IgD-negative memory B cell (primary cell): ENCODE measurements around the gene CDH13. TPM values are rescaled to one million over a fixed set of nuclear protein-coding genes. Genes with fewer than 3 reads are reported as not detected.

ENCODE experiments used
- H3K27ac Mint-ChIP-seq, 3 donors: one replicate each; pipeline ENCODE4 v1.8.0; 2020 to 2022; ENCODE audit warnings: mild to moderate bottlenecking in 3 of 3, mixed read lengths in 3 of 3, moderate library complexity in 1 of 3
- H3K27me3 Mint-ChIP-seq: one replicate; pipeline ENCODE4 v1.8.0; 2021; ENCODE audit warnings: mixed read lengths
- H3K36me3 Mint-ChIP-seq: one replicate; pipeline ENCODE4 v1.8.0; 2020; ENCODE audit warnings: mild to moderate bottlenecking, mixed read lengths
- H3K4me1 Mint-ChIP-seq, 3 donors: one replicate each; pipeline ENCODE4 v1.8.0; 2020 to 2022; ENCODE audit warnings: mixed read lengths in 3 of 3, mild to moderate bottlenecking in 1 of 3
- H3K4me3 Mint-ChIP-seq, 4 donors: one replicate each; pipeline ENCODE4 v1.8.0; 2020 to 2022; ENCODE audit warnings: mild to moderate bottlenecking in 4 of 4, mixed read lengths in 4 of 4, moderate library complexity in 3 of 4
- H3K9me3 Mint-ChIP-seq, 3 donors: one replicate each; pipeline ENCODE4 v1.8.0; 2020 to 2021; ENCODE audit warnings: mixed read lengths in 3 of 3, mild to moderate bottlenecking in 1 of 3
- polyA plus RNA-seq: library from polyadenylated mRNA; unstranded; fragments of 300-500 nt; fragmentation: Illumina TruSeq; gene quantifications from one replicate; pipeline ENCODE4 v1.2.3, GENCODE V29; 2021

The CDH13 gene
- polyA plus RNA-seq, 1 donor from 2014 or later, result 0.23 TPM

DNA sequence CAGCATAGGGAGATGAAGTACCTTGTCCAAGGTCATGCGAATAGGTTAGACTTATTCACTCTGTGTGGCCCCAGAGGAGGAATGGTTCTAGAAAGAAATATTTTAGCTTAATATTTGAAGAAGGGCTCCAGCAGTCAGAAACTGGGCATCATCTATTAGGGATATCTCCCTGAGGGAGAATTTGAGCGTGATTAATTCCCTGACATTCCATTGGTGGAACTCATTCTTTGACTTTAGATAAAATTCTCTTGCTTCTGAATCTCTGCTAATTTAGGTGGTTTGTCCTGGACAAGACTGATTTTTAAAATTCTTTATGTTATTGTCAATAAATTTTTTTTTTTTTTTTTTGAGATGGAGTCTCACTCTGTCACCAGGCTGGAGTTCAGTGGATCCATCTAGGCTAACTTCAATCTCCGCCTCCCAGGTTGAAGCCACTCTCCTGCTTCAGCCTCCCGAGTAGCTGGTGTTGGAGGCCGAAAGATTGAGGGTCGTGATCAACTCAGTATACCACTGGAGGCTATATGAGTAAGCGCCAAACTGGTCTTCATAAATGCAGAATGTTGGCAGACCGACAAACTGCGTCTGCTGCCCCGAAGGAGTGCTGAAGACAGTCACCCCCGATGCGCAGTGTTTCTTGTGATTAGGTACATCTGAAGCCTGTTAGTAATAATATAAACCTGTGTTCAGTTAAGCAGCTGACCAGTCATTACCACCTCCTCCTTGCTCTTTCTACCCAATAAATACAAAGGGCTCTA, 913.1 kb downstream of the CDH13 start:
- H3K9me3 Mint-ChIP-seq, result peaks cover 3 to 8% (median 7%) of the 10 kb centered on the region in 3 donors
- no peaks in the 10 kb centered on the region for H3K27me3 Mint-ChIP-seq
- peak overlapping the region in 1 of 4 donors; percentile 50 for H3K4me3 Mint-ChIP-seq
- H3K36me3 Mint-ChIP-seq, result no peaks in the 10 kb centered on the region
- H3K27ac Mint-ChIP-seq, result no peak overlapping the region
- no peaks in the 10 kb centered on the region for H3K4me1 Mint-ChIP-seq

- Mint-ChIP-seq H3K27me3 (peaks cover 3% of the 10 kb centered on the region), H3K4me3 (no peak overlapping the region), H3K9me3 (peaks cover 1 to 4% (median 4%) of the 10 kb centered on the region in 3 donors), H3K27ac (no peak overlapping the region), H3K4me1 (no peaks in the 10 kb centered on the region), H3K36me3 (no peaks in the 10 kb centered on the region)
These were observed 914.5 kb downstream of the CDH13 start for GRCh38 chr16:83541231-83541630.

- H3K4me3 Mint-ChIP-seq, result no peak overlapping the region
- peaks cover 1 to 5% (median 3%) of the 10 kb centered on the region in 3 donors for H3K9me3 Mint-ChIP-seq
- no peaks in the 10 kb centered on the region for H3K36me3 Mint-ChIP-seq
- H3K27me3 Mint-ChIP-seq, result peaks cover 4% of the 10 kb centered on the region
- no peaks in the 10 kb centered on the region for H3K4me1 Mint-ChIP-seq
- no peak overlapping the region for H3K27ac Mint-ChIP-seq
These were observed 915.7 kb downstream of the CDH13 start for GRCh38 chr16:83542491-83542890.

- H3K4me3 Mint-ChIP-seq, result no peak overlapping the region
- no peak overlapping the region for H3K27ac Mint-ChIP-seq
- peaks cover 12% of the 10 kb centered on the region for H3K27me3 Mint-ChIP-seq
- no peaks in the 10 kb centered on the region for H3K4me1 Mint-ChIP-seq
- H3K9me3 Mint-ChIP-seq, result peaks cover 3 to 8% (median 4%) of the 10 kb centered on the region in 3 donors
- no peaks in the 10 kb centered on the region for H3K36me3 Mint-ChIP-seq
These were observed 922.8 kb downstream of the CDH13 start for GRCh38 chr16:83549316-83550182.

- Mint-ChIP-seq H3K4me1 (no peaks in the 10 kb centered on the region), H3K36me3 (no peaks in the 10 kb centered on the region), H3K27ac (no peak overlapping the region), H3K4me3 (no peak overlapping the region), H3K9me3 (peaks cover 3 to 8% (median 4%) of the 10 kb centered on the region in 3 donors), H3K27me3 (peaks cover 14% of the 10 kb centered on the region)
These were observed 923.4 kb downstream of the CDH13 start for GRCh38 chr16:83550183-83550569.

- Mint-ChIP-seq H3K4me3 (no peak overlapping the region), H3K27ac (no peak overlapping the region), H3K27me3 (peaks cover 10% of the 10 kb centered on the region), H3K36me3 (no peaks in the 10 kb centered on the region), H3K9me3 (peaks cover 2 to 7% (median 4%) of the 10 kb centered on the region in 3 donors), H3K4me1 (no peaks in the 10 kb centered on the region)
These were observed 925.5 kb downstream of the CDH13 start for GRCh38 chr16:83552228-83552627.

DNA sequence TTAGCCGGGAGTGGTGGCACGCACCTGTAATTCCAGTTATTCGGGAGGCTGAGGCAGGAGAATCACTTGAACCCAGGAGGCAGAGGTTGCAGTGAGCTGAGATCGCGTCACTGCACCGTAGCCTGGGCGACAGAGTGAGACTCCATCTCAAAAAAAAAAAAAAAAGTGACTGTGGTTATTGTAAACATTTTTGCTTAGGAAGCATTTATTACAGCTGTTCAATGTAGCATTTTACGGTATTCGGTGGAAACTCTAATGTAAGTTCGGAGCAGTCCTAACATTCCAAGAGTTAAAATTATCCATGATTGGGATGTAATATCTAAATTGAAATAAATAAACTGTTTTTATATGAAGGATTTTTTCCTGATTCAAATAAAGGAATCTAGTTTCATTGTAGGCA, 926.2 kb downstream of the CDH13 start:
- Mint-ChIP-seq H3K27ac (no peak overlapping the region), H3K4me3 (no peak overlapping the region), H3K4me1 (no peaks in the 10 kb centered on the region), H3K36me3 (no peaks in the 10 kb centered on the region), H3K27me3 (peaks cover 9% of the 10 kb centered on the region), H3K9me3 (peaks cover 0 to 5% (median 0%) of the 10 kb centered on the region in 3 donors)

DNA sequence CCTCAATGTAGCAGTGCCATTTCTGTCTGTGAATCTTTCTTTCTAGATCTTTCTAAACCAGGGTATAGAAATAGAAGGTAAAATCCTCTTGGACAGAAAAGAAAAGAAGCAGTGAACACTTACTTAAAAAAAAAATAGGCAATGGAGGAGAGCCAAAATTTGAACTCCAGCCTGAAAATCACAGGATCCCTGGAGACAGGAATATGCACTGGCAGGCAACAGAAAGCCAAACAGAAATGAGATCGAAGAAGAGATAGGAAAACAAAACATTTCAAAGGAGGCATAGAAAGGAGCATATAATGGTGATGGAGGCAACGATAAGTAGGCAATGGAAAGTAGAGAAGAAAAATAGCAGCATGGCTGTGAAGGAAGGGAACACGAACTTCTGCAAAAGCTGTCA, 927.3 kb downstream of the CDH13 start:
- Mint-ChIP-seq H3K9me3 (peaks cover 0 to 5% (median 0%) of the 10 kb centered on the region in 3 donors), H3K4me1 (no peaks in the 10 kb centered on the region), H3K27me3 (peaks cover 12% of the 10 kb centered on the region), H3K36me3 (no peaks in the 10 kb centered on the region), H3K27ac (no peak overlapping the region), H3K4me3 (no peak overlapping the region)

- Mint-ChIP-seq H3K4me1 (no peaks in the 10 kb centered on the region), H3K27me3 (peaks cover 12% of the 10 kb centered on the region), H3K4me3 (no peak overlapping the region), H3K9me3 (peaks cover 0 to 5% (median 0%) of the 10 kb centered on the region in 3 donors), H3K36me3 (no peaks in the 10 kb centered on the region), H3K27ac (no peak overlapping the region)
These were observed 927.8 kb downstream of the CDH13 start for GRCh38 chr16:83554540-83554939.

DNA sequence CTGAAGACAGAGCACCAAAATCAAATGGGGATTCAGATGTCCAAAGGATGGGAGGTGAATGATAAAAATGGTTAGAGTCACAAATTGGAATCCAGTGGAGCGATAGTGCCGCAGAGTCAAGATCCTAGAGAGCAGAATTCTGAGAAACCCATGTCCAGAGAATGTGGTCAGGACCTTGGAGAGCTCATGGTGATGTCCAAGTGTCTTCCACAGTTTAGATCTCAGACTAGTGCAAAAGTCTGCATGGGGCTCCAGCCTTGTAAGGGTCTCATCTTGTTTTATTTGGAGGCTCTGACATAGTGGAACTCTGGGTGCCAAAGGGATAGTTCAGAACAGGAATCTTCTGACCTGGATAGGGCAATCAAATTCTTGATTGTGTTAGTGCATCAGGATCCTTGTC, 935.1 kb downstream of the CDH13 start:
- peaks cover 2% of the 10 kb centered on the region for H3K36me3 Mint-ChIP-seq

DNA sequence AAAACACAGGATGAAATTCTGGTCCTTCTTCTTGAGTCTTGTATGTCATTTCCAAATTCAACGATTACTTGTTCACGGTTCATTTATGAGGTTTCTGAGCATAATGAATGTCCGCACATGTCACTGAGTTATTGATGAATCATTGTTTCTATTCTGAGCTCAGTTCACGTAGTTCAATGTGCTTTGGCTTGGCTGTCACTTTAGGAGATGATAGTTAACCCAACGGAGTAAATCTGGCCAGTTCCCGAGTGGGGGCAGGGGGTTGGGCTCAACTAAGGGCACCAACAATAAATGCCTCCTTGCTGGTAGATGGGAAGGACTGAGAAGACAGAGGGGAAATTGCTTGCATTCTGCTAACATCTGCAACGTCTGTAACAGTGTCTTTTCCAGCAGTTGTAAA, 941.6 kb downstream of the CDH13 start:
- Mint-ChIP-seq H3K9me3 (peaks cover 0 to 2% (median 0%) of the 10 kb centered on the region in 3 donors), H3K36me3 (peaks cover 2% of the 10 kb centered on the region), H3K4me3 (no peak overlapping the region), H3K27me3 (peaks cover 12% of the 10 kb centered on the region), H3K4me1 (peaks cover 0 to 1% (median 0%) of the 10 kb centered on the region in 3 donors), H3K27ac (no peak overlapping the region)

More for the DNA sequence above, 935.1 kb downstream of the CDH13 start:
- Mint-ChIP-seq H3K9me3 (peaks cover 0 to 2% (median 0%) of the 10 kb centered on the region in 3 donors), H3K4me3 (no peak overlapping the region), H3K27ac (no peak overlapping the region), H3K27me3 (peaks cover 9% of the 10 kb centered on the region), H3K4me1 (no peaks in the 10 kb centered on the region)

DNA sequence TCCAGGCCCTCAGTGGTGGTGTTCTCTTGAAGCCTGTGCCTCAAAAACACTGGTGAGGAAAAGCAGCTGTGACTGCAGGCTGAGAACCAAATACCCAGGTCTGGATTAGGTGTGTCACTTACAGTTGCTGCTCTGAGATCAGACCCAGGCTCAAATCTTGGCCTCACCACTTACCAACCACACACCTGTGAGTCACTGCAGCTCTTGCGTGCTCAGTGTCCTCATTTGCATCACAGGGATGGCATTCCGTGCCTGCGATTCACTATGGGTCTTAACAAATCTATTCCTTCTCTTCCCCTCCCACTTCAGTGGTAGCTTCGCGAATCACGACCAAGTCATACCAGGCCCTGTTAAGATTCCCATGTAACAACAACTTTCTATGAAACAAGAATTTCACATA, 947.6 kb downstream of the CDH13 start:
- Mint-ChIP-seq H3K36me3 (no peaks in the 10 kb centered on the region), H3K9me3 (peaks cover 0 to 11% (median 2%) of the 10 kb centered on the region in 3 donors), H3K4me1 (no peaks in the 10 kb centered on the region), H3K27ac (no peak overlapping the region), H3K4me3 (no peak overlapping the region), H3K27me3 (peaks cover 3% of the 10 kb centered on the region)

- Mint-ChIP-seq H3K36me3 (no peaks in the 10 kb centered on the region), H3K4me1 (no peaks in the 10 kb centered on the region), H3K27me3 (peaks cover 3% of the 10 kb centered on the region), H3K27ac (no peak overlapping the region), H3K4me3 (no peak overlapping the region), H3K9me3 (peaks cover 0 to 11% (median 2%) of the 10 kb centered on the region in 3 donors)
These were observed 950.4 kb downstream of the CDH13 start for GRCh38 chr16:83577078-83577745.

GRCh38 chr16:83578171-83578570, 951.4 kb downstream of the CDH13 start:
- no peak overlapping the region for H3K27ac Mint-ChIP-seq
- no peak overlapping the region for H3K4me3 Mint-ChIP-seq
- H3K36me3 Mint-ChIP-seq, result no peaks in the 10 kb centered on the region
- peaks cover 0 to 11% (median 2%) of the 10 kb centered on the region in 3 donors for H3K9me3 Mint-ChIP-seq
- peaks cover 3% of the 10 kb centered on the region for H3K27me3 Mint-ChIP-seq
- H3K4me1 Mint-ChIP-seq, result no peaks in the 10 kb centered on the region

- Mint-ChIP-seq H3K27ac (no peak overlapping the region), H3K4me1 (no peaks in the 10 kb centered on the region), H3K4me3 (no peak overlapping the region)
These were observed 952.3 kb downstream of the CDH13 start for GRCh38 chr16:83579027-83579426.

More at GRCh38 chr16:83579027-83579426, 952.3 kb downstream of the CDH13 start:
- H3K27me3 Mint-ChIP-seq, result peaks cover 3% of the 10 kb centered on the region
- peaks cover 0 to 11% (median 2%) of the 10 kb centered on the region in 3 donors for H3K9me3 Mint-ChIP-seq
- H3K36me3 Mint-ChIP-seq, result no peaks in the 10 kb centered on the region
